Measurements from ENCODE around the gene BDKRB2.

Gene BDKRB2

GRCh38 chr14:96194657-96195431 is 9.8 kb upstream of the BDKRB2 start:
- no peak for DNase-seq
- Histone ChIP-seq H3K4me1 (no peaks in the 10 kb centered on the region), H3K36me3 (no peaks in the 10 kb centered on the region), H3K9me3 (no peaks in the 10 kb centered on the region), H3K4me3 (ENCODE audit: low read depth, low read length) (no peak overlapping the region), H3K27me3 (no peaks in the 10 kb centered on the region)
- TF ChIP-seq, protein P1, sequence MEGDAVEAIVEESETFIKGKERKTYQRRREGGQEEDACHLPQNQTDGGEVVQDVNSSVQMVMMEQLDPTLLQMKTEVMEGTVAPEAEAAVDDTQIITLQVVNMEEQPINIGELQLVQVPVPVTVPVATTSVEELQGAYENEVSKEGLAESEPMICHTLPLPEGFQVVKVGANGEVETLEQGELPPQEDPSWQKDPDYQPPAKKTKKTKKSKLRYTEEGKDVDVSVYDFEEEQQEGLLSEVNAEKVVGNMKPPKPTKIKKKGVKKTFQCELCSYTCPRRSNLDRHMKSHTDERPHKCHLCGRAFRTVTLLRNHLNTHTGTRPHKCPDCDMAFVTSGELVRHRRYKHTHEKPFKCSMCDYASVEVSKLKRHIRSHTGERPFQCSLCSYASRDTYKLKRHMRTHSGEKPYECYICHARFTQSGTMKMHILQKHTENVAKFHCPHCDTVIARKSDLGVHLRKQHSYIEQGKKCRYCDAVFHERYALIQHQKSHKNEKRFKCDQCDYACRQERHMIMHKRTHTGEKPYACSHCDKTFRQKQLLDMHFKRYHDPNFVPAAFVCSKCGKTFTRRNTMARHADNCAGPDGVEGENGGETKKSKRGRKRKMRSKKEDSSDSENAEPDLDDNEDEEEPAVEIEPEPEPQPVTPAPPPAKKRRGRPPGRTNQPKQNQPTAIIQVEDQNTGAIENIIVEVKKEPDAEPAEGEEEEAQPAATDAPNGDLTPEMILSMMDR (IDR thresholded peaks at IDR 0.05; ENCODE audit: low read depth, low read length): no peak

DNA sequence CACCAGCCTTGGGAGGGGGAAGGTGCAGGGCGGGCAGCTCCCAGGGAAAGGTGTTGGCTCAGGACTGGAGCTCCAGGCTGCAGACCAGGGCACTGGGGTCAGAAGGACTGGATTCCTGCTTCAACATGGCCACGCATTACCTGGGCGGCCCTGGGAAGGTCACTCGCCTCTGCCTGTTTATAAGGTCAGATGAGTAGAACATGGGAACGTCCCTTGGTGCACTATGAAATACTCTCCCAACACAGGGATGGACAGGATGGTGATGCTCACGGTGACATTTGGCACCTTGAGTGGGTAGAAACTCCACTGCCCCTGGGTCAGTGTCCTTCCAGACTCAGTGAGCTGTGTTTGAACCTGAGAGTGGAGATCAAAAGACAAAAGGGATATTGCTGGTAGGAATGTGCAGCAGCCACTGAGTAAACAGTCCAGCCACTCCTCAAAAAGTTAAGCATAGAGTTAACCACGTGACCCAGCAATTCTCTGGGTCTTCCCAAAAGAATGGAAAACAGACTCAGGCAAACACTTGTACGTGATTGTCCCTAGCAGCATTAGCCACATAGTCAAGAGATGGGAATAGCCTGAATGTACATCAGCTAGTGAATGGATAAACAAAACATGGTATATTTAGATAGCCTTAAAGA is 9.1 kb upstream of the BDKRB2 start:
- TF ChIP-seq, protein P1 (IDR thresholded peaks at IDR 0.05; ENCODE audit: low read depth, low read length): no peak
- H3K9me3 ChIP-seq: no peaks in the 10 kb centered on the region
- H3K4me1 ChIP-seq: no peaks in the 10 kb centered on the region
- H3K27me3 ChIP-seq: no peaks in the 10 kb centered on the region
- no peaks in the 10 kb centered on the region for H3K36me3 ChIP-seq
- no peak for DNase-seq
- H3K4me3 ChIP-seq (ENCODE audit: low read depth, low read length): no peak overlapping the region

- TF ChIP-seq, protein P1 (IDR thresholded peaks at IDR 0.05; ENCODE audit: low read depth, low read length): no peak
- H3K9me3 ChIP-seq: no peaks in the 10 kb centered on the region
- DNase-seq: no peak
- H3K36me3 ChIP-seq: no peaks in the 10 kb centered on the region
- H3K27me3 ChIP-seq: no peaks in the 10 kb centered on the region
- H3K4me3 ChIP-seq (ENCODE audit: low read depth, low read length): no peak overlapping the region
- H3K4me1 ChIP-seq: no peaks in the 10 kb centered on the region
These were observed 7.3 kb upstream of the BDKRB2 start for GRCh38 chr14:96197163-96197852.

DNA sequence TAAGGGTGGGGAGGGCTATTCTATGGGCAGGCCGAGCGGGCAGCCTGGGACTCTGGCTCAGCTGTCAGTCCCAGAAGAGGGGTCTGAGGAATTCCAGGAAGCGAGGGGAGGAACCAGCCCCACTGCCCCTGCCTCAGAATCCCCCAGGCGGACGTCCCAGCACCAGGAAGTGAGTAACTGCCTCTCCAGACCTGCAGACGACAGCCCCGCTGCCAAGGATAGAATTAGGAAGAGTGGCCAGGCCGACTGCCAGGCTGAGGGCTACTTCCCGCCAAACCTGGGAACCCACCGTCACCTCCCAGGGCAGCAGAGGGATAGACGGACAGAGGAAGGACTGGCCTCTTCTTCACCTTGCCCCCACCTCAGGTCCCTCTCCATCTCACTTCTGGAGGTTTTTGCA is 6.7 kb upstream of the BDKRB2 start:
- H3K4me1 ChIP-seq: no peaks in the 10 kb centered on the region
- H3K27me3 ChIP-seq: no peaks in the 10 kb centered on the region
- H3K4me3 ChIP-seq (ENCODE audit: low read depth, low read length): no peak overlapping the region
- no peak for DNase-seq
- TF ChIP-seq, protein P1 (IDR thresholded peaks at IDR 0.05; ENCODE audit: low read depth, low read length): no peak
- no peaks in the 10 kb centered on the region for H3K36me3 ChIP-seq
- H3K9me3 ChIP-seq: no peaks in the 10 kb centered on the region

DNA sequence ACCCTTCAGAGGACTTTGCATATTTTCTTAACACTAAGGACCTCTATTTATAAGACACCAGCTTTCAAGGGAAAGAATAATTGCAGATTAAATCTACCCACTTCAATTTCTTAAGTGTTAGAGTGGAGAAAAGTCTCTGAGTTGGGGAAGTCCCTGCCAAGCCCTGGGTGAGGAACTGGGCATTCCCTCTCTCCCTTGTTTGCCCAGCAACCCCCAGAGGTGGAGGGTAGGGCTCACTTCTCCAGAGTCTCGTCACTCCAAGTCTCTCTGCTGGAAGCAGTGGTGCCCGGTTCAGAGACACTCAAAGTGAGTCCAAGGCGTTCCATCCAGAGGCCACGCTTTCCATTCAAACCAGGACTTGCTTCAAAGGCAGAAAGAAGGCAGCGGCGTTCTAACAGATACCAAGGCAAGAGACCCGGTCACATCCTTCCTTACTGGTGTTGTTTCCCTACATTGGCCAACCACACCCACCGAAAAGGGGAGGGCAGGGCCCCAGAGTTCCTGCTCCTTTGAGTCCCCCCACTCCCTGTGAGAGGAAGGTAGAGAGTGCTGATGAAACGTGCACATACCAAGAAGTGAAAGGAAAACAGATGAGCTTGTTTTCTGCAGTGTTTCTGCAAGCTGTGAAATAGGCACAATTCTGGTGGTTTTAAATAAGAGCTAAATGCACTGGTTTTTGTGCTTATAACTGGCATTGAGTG is 6.1 kb upstream of the BDKRB2 start:
- DNase-seq: no peak
- no peak overlapping the region for H3K4me3 ChIP-seq (ENCODE audit: low read depth, low read length)
- no peaks in the 10 kb centered on the region for H3K9me3 ChIP-seq
- peaks cover 2% of the 10 kb centered on the region for H3K4me1 ChIP-seq
- no peaks in the 10 kb centered on the region for H3K27me3 ChIP-seq
- H3K36me3 ChIP-seq: no peaks in the 10 kb centered on the region
- TF ChIP-seq, protein P1 (IDR thresholded peaks at IDR 0.05; ENCODE audit: low read depth, low read length): no peak
